Inflammatory macrophage treated with lipopolysaccharide for 1 hour (primary cell): ENCODE data around the gene APOA4.
A peak's percentile ranks its signal among the peaks of the same experiment; 100 is the strongest.

Source experiments
- DNase-seq, 2 donors: peaks; one replicate each; pipeline ENCODE4 v3.0.0-alpha.2; 2020 to 2022

Gene APOA4

DNA sequence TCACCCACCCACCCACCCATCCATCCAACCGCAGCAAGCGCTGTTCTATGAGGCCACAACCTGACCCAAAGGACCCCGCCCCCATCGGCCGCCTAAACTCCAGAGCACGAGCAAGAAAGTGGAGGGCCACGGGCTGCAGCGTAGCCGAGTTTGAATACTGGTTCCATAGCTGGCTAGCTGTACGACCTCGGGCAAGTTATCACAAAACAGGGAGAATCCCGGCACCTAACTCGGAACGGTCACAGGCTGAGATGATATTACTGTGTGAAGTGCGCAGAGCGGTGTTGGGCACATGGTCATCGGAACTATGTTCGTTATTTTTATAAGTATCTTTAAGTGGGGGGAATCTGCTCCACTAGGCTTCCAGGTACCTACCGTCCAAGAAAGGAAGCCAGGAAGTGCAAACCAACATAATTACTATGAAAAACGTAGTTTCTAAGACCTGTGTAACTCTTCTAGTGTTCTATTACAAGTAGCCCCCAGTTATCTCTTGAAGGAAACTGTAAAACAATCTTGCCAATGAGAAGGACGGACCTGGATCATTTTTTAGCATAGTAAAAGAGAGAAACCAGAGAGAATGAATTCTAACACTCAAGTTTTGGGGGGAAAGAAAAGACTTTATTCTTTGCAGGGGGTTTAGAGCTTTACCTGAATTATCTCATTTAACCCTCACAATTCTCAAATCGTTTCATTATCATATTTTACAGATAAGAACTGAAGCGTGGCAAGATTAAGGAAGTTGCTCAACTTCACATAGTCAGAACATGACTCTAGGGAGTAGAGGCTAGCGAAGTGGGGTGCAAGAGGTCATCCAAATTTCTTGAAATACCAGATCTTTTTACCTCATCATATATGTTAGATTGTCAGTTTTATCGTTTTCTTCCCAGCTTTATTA is 49.7 kb downstream of the APOA4 start:
- peak; percentile 44 to 58 for DNase-seq

DNA sequence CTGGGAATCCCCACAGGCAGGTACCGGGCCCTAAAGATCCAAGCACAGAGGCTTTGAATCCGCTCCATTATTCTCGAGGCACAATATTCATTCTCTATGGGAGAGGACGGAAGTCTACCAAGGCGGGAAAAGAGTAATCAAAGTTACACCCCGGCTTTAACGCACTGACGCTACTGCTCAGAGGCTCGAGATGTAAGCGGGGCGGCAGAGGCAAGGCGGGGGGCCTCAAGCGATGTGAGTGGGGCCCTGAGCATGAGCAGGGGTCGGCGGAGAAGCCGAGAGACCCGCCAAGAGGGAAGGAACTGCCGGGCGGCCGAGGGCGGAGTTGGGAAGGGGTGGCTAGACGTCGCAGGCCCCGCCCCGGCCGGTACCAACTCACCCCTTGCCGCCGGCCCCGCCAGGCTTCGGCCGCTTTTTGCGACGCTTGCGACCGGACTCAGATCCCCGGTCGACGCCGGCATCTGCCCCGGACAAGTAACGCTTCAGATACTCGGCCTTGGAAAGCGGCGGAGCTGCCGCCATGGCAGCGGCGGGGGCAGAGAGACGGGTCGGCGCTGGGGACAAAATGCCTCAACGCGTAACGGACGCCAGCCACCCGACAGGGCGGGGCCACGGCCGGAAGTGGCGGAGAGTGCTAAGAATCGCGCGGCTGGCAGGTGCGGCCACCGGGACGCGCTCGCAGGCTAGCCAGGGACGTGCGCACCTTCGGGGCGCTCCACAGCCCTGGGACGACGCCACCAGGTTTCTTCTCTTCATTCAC is 50.5 kb downstream of the APOA4 start, which contains the start of gene BUD13:
BUD13 (minus strand) TSS at position 545 of the 760 bp plus-strand sequence; CDS start at position 522, 23 bp downstream.
- peak; percentile 72 to 95 for DNase-seq

DNA sequence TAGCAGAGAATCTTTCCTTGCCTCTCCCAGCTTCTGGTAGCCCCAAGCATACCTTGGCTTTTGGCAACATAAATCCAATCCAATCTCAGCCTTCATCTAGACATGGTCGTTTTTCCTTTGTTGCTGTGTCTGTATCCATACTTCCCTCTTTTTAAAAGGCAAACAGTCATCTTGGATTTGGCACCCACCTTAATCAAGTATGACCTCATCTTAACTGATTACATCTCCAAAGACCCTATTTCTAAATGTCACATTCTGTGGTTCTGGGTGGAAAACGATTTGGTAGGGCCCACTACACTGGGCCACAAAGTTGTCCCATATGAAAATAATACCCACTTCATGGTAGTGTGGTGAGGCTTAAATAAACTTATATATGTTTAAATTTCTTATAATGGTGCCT is 51.2 kb downstream of the APOA4 start:
- no peak for DNase-seq
